Left renal cortex interstitium (tissue), 4 donors: ENCODE data around the gene CIB2. TPM values are rescaled to one million over a fixed set of nuclear protein-coding genes. Genes with fewer than 3 reads are reported as not detected.

ENCODE experiments used
- DNase-seq, 4 donors: peaks; one replicate each; pipeline ENCODE4 v3.0.0-alpha.2; 2013; ENCODE audit warnings: low read depth in 4 of 4, low spot score in 2 of 4, missing footprints in 1 of 4
- polyA plus RNA-seq, 4 donors: library from polyadenylated mRNA; unstranded; fragments of 120-200 nt; gene quantifications; one replicate each; pipeline ENCODE4 v1.2.1, GENCODE V29; 2013; ENCODE audit not compliant: insufficient read length in 4 of 4

Gene CIB2
- polyA plus RNA-seq, 4 donors, result 29.6 to 34.2 (median 31.5) TPM

DNA sequence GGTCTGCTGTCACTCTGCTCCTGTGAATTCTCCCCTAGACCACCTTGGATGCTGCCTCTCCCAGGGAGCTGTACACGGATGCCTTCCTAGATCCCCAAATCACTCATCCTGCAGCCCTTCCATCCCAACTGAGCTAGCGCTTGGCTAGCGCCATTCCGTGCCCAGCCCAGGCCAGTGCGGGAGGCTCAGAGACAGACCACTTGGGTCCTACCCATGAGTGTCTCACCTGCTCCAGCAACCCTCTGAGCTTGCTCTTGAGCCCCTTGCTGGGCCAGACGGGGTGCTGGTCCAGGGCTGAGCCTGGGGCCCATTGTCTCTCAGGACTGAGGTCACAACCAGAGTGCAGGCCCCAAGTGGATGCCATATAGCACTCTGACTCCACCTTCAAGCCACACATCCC is 21.1 kb downstream of the CIB2 start:
- no peak for DNase-seq

- DNase-seq, result no peak
Measured at GRCh38 chr15:78109156-78109555, 22.1 kb downstream of the CIB2 start.

DNA sequence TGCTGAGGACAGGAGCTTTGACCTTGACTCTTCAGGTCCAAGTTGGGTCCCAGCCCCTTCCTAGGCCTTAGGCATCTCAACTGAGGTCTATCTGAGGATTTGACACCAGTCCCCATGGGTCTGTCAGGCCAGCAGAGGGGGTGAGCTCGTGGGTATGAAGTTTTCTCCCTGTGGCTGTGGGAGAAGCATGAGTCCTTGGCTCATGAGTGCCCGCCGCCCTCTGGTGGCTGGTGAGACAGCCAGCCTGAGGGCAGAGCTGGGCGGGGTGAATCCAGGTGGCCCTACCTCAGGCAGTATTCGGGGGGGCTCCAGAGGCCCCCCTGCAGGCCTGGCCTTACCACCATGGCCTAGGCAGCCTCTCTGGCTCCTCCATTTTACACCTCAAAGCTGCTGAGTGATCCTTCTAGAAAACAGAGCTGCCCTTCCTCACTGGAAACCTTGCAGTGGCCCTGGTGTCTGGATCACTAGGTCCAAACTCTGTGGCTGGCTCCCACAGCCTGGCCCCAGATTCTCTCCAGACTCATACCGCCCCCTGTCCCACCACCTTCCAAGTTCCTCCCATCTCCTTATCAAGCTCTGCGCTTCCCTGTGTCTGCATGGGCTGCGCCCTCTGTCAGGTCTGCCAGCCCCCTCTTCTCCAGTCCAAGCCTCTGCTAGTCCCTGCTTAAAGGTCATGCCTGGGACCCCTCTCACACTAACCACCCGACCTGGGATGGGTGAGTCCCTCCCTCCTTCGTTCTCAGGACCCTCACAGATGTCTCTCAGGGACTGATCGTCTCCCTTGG is 22.8 kb downstream of the CIB2 start:
- peak in 1 of 4 donors; percentile 57 for DNase-seq

DNA sequence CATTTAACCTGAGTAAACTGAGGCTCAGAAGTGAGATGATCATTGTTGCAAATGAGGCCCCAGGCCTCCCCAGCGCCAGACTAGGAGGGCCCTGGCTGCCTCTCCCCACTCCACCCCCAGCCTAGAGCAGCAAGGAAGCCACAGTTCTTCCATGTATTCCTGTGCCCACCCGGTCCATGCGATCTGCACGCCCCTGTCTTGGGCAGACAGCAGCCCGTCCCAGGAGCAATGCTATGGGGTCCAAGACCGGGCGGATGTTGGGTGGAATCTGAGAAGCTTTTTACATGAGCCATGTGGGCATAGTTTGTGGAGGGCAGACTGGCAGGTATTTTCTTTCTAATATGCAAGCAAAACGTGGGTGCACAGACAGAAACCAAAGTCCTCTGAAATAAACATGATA is 23.8 kb downstream of the CIB2 start:
- DNase-seq, result no peak

GRCh38 chr15:78105476-78106241 is 25.6 kb downstream of the CIB2 start:
- DNase-seq, result no peak

DNA sequence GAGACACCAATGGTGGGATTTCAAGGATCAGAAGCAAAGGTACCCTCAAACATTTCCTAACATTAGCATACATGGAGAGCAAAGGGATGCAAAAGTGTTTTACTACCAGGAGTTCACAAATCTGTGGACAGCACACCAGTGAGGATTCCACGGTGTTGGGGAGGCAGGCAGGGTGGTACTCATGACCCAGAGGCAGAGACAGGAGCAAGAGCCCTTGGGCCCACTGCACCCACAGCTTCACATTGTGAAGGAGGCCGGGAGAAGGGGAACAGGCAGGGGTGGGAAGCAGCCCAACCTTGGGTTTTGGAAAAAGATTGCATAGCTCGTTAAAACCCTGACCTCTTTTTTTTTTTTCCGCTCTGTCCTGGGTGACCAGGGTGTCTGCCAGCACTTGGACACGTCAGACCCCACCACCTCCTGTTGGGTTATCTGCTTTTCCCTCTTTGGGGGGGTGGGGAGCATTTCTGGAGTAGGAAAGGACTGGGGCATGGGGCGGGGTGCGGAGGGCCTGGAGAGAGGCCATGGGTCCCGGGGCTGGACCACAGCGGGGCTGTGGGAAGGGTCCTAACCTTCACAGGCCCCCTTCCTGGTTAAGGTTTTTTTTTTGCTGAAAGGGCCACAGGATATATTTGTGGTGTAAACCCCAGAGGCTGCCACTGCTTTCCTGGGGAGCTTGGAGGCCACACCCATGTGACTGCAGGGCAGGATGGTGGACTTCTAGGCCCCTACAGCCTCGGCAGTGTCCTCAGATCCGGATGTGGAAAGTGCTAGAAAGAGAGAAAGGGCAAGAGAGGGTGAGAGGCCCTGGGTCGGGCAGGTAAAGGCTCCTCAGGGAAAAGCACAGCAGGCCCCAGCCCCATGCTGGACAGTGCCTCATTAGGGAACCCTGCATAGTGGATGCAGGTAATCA is 26.4 kb downstream of the CIB2 start:
- DNase-seq, result no peak

GRCh38 chr15:78104119-78104479 is 27.1 kb downstream of the CIB2 start:
- no peak for DNase-seq

GRCh38 chr15:78103406-78104118 is 27.7 kb downstream of the CIB2 start:
- DNase-seq, result no peak

DNA sequence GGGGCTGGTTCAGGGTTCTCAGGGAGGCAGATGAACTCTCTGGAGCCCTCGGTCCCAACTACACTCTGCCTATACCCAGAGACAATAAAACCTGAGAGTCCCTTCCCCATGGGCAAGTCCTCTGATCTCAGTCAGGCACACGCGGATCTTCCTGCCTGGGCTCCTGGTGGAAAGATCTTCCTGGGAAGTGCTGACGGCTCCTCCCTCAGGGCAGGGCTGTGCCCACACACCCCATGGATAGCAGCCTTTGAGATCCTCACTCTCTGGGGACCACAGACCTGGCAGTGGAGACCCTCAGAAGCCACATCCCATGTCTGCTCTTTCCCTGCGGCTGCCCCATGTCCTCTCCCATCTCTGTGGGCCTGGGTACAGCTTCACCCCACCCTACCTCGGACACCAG is 28.5 kb downstream of the CIB2 start:
- no peak for DNase-seq

DNA sequence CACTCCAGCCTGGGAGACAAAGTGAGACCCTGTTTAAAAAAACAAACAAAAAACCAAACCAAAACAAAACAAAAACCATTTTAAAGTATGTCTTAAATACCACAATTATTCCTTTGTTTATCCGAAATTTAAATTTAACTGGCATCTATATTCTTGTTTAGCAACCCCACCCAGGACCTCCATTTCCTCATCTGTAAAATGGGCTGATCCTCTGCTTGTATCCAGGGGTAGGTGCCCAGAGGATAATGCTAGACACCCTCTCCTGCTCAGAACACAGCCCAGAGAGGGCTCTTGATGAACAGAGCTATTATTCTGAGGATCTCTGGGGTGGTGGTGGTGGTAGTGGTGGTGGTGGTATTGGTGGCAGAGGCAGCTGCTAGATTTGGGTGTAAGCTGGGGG is 29.0 kb downstream of the CIB2 start:
- no peak for DNase-seq

- no peak for DNase-seq
Measured at GRCh38 chr15:78101423-78102105, 29.7 kb downstream of the CIB2 start.

GRCh38 chr15:78100886-78101285 is 30.4 kb downstream of the CIB2 start:
- no peak for DNase-seq

DNA sequence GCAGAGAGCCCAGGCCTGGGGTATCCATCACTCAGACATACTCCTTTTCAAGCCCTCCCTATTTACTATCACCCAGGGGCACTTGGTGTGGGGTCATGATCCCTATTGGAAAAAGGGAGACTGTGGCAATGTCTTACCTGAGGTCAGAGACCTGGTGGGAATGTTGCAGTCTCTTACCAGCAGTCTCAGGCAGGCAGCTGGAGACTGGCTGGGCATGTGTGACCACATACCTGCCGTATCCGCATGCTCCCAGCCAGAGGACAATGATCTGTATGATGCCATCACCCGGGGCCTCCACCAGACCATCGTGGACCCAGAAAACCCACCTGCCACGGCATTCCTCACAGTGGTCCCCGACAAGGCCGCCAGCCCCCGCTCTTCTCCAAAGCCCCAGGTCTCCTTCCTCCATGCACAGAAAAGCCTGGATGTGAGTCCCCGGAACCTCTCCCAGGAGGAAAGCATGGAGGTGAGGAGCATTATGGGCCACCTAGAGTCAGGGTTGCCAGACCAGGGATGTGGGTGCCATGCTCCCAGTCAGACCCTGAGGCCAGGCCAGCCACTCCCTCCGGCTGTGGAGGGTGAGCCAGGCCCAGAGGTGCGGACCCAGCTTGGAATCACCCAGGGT is 33.0 kb downstream of the CIB2 start:
- DNase-seq, result no peak

GRCh38 chr15:78097667-78098066 is 33.6 kb downstream of the CIB2 start:
- no peak for DNase-seq

- peak in 2 of 4 donors; percentile 53 to 71 for DNase-seq
Measured at GRCh38 chr15:78093242-78094020, 37.8 kb downstream of the CIB2 start.

- no peak for DNase-seq
Measured at GRCh38 chr15:78092261-78093041, 38.8 kb downstream of the CIB2 start, which contains the start of gene SH2D7. Gene SH2D7, plus strand, starts transcription at chr15:78092561. Its CDS starts 24 bp downstream, at chr15:78092585.

GRCh38 chr15:78090422-78091063 is 40.7 kb downstream of the CIB2 start:
- no peak for DNase-seq
